LNCaP clone FGC (cell line): ENCODE measurements around the gene ARID5B.

Experiments
- DNase-seq: peaks from one replicate; pipeline ENCODE4 v3.0.0-alpha.2; 2011; ENCODE audit warnings: low read depth
- H3K4me3 ChIP-seq: 2 replicates; pipeline ENCODE4 v1.5.1; 2011; ENCODE audit warnings: mild to moderate bottlenecking, low read depth, low read length, control low read depth
- CTCF ChIP-seq: IDR thresholded peaks from 2 replicates; pipeline ENCODE4 v1.5.1; 2012; ENCODE audit warnings: mild to moderate bottlenecking; ENCODE audit not compliant: control insufficient read depth, insufficient read depth; ENCODE audit errors: extremely low read depth

ARID5B gene

GRCh38 chr10:61941202-61941681 is 39.7 kb downstream of the ARID5B start:
- TF ChIP-seq CTCF = no peak
- DNase-seq = no peak
- H3K4me3 ChIP-seq = no peak overlapping the region

- DNase-seq = no peak
- no peak for TF ChIP-seq CTCF
- no peak overlapping the region for H3K4me3 ChIP-seq
These were observed 41.3 kb downstream of the ARID5B start for GRCh38 chr10:61942604-61943461.

DNA sequence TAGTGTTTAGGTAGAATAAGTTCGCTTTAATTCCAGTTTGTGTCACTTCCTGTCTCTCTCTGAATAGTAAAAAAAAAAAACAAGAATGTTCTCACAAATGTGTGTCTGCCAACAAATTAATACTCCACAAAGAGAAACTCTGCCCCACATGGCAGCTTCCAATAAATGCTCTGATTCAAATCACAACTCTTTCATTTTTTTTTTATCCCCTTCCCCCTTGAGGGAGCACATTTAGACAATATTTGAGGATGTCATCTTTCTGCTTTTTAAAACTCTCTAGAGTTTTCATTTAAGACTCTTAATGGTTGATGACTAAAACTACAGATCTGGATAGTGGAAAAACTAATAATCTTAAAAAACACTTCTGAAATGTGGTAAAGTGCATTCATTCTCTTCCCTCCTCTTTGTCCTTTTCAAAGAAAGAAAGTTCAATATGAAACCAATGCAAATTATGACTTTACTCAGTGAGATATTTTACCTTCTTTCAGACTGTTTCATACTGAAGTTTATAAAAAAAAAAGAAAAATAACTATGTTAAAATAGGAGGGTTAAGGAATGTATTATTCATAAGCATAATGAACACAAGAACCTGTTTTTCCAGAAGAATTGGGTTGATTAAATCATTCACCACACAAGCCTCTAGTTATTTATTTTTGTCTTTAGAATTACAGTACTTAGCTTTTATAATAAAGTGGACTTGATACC is 42.3 kb downstream of the ARID5B start:
- no peak for TF ChIP-seq CTCF
- DNase-seq = peak; percentile 66
- peak overlapping the region; percentile 14; the same call in 1 of the 2 replicates for H3K4me3 ChIP-seq

DNA sequence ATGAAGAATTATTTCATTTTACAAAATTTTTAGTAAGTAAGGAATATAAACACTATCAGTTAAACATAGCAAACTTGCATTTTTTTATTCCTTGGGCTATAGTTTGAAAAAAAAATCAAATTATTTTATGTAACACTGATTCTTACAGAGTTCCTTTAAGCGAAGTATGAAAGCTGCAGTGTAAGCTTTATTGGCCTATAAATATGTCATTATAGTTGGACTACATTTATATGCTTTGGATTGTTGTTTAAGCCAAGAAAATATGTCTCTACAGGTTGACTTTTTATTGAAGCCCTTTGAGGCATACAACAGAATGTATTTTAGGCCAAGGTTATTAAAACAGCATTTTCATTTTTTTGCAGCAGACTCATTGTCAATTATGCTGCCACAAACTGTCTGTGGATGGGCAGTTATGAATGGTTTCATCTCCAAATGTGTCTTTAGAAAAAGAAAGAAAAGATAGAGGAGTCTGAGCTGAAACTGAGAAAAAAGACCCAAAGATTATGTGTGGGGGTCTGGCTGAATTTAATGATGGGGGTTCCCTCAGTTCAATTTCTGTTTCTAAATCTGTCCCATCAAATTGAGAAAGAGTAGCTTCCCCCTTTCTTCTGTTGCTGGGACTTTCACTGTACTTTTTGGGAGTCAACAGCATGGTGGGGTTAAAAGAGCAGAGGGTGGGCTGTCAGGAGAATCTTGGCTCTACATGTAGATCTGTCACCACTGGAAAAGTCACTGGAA is 43.1 kb downstream of the ARID5B start:
- H3K4me3 ChIP-seq = peak overlapping the region; percentile 32
- no peak for TF ChIP-seq CTCF
- peak; percentile 67 for DNase-seq

GRCh38 chr10:61949687-61950086 is 48.2 kb downstream of the ARID5B start:
- DNase-seq = peak; percentile 81
- no peak overlapping the region for H3K4me3 ChIP-seq
- TF ChIP-seq CTCF = no peak

GRCh38 chr10:61950449-61951143 is 49.1 kb downstream of the ARID5B start:
- no peak for TF ChIP-seq CTCF
- no peak for DNase-seq
- no peak overlapping the region for H3K4me3 ChIP-seq
